Liver (tissue), 9 donors: ENCODE data around the gene ILK. TPM values are rescaled to one million over a fixed set of nuclear protein-coding genes. Genes with fewer than 3 reads are reported as not detected.

ENCODE experiments used
- DNase-seq: peaks from one replicate; pipeline ENCODE4 v3.0.0-alpha.2; 2017; ENCODE audit warnings: low spot score
- H3K27ac ChIP-seq, 2 donors: one replicate each; pipeline ENCODE4 v1.7.0; 2013; ENCODE audit warnings: inconsistent platforms in 2 of 2, low read length in 2 of 2, control low read depth in 1 of 2, low read depth in 1 of 2, mild to moderate bottlenecking in 1 of 2
- H3K27me3 ChIP-seq, 4 donors: one replicate each; pipeline versions ENCODE4 v1.6.1 to v1.7.0; 2013; ENCODE audit warnings: low read length in 3 of 4, inconsistent platforms in 1 of 4, mild to moderate bottlenecking in 1 of 4, moderate library complexity in 1 of 4; ENCODE audit not compliant: control insufficient read depth in 4 of 4, insufficient read depth in 4 of 4
- H3K36me3 ChIP-seq, 4 donors: one replicate each; pipeline versions ENCODE4 v1.6.1 to v1.7.0; 2013; ENCODE audit warnings: low read length in 3 of 4, mild to moderate bottlenecking in 3 of 4, low read depth in 1 of 4, moderate library complexity in 1 of 4; ENCODE audit not compliant: control insufficient read depth in 4 of 4, insufficient read depth in 3 of 4
- H3K4me1 ChIP-seq, 4 donors: one replicate each; pipeline versions ENCODE4 v1.6.1 to v1.7.0; 2013; ENCODE audit warnings: low read length in 3 of 4, mild to moderate bottlenecking in 3 of 4, moderate library complexity in 1 of 4; ENCODE audit not compliant: control insufficient read depth in 4 of 4, insufficient read depth in 4 of 4
- H3K4me3 ChIP-seq, 3 donors: one replicate each; pipeline versions ENCODE4 v1.6.1 to v1.7.0; 2013; ENCODE audit warnings: low read length in 3 of 3, control low read depth in 1 of 3, low read depth in 1 of 3, mild to moderate bottlenecking in 1 of 3
- H3K9ac ChIP-seq, 2 donors: one replicate each; pipeline ENCODE4 v1.7.0; 2013; ENCODE audit warnings: low read length in 2 of 2, mild to moderate bottlenecking in 2 of 2, moderate library complexity in 2 of 2, control low read depth in 1 of 2, low read depth in 1 of 2
- H3K9me3 ChIP-seq, 4 donors: one replicate each; pipeline versions ENCODE4 v1.6.1 to v1.7.0; 2013; ENCODE audit warnings: low read length in 3 of 4; ENCODE audit not compliant: control insufficient read depth in 4 of 4
- EGR1 ChIP-seq, 2 donors: IDR thresholded peaks; 2 replicates each; pipeline ENCODE4 v1.6.1; 2016 to 2018; ENCODE audit warnings: antibody characterized with exemption in 2 of 2, low read depth in 2 of 2
- FOXA1 ChIP-seq: IDR thresholded peaks from 2 replicates; pipeline ENCODE4 v1.6.1; 2016; ENCODE audit warnings: antibody characterized with exemption
- FOXA2 ChIP-seq: IDR thresholded peaks from 2 replicates; pipeline ENCODE4 v1.6.1; 2016; ENCODE audit warnings: antibody characterized with exemption
- HNF4A ChIP-seq, 2 donors: conservative IDR thresholded peaks; 2 replicates each; pipeline ENCODE4 v1.6.1; 2016; ENCODE audit warnings: antibody characterized with exemption in 2 of 2, mild to moderate bottlenecking in 2 of 2
- JUND ChIP-seq, 2 donors: IDR thresholded peaks; 2 replicates each; pipeline ENCODE4 v1.6.1; 2016; ENCODE audit warnings: antibody characterized with exemption in 2 of 2
- NR2F2 ChIP-seq: IDR thresholded peaks from 2 replicates; pipeline ENCODE4 v1.6.1; 2016; ENCODE audit warnings: antibody characterized with exemption
- RAD21 ChIP-seq, 2 donors: IDR thresholded peaks; 2 replicates each; pipeline ENCODE4 v1.6.1; 2016; ENCODE audit warnings: antibody characterized with exemption in 2 of 2, mild to moderate bottlenecking in 2 of 2
- RXRA ChIP-seq, 2 donors: IDR thresholded peaks; 2 replicates each; pipeline ENCODE4 v1.6.1; 2017 to 2018; ENCODE audit warnings: antibody characterized with exemption in 2 of 2, mild to moderate bottlenecking in 1 of 2
- TAF1 ChIP-seq: conservative IDR thresholded peaks from 2 replicates; pipeline ENCODE4 v1.6.1; 2016; ENCODE audit warnings: antibody characterized with exemption, mild to moderate bottlenecking
- YY1 ChIP-seq: IDR thresholded peaks from 2 replicates; pipeline ENCODE4 v1.6.1; 2016; ENCODE audit warnings: antibody characterized with exemption, mild to moderate bottlenecking
- WGBS: extraction: QIAGEN DNeasy Blood & Tissue Kit; methylation state at CpG from one replicate; pipeline ENCODE4 v1.1.7; 2013; 5-methylcytosine and 5-hydroxymethylcytosine counted together
- polyA plus RNA-seq, 2 donors: library from polyadenylated mRNA; stranded (reverse) in 1 of 2; unstranded in 1 of 2; fragments of 200-250 nt in 1 of 2; fragments of >200 nt in 1 of 2; fragmentation: Nextera tagmentation in 1 of 2; extraction: Ambion mirVana in 1 of 2; gene quantifications; one replicate each; pipeline versions ENCODE4 v1.2.1 to v1.2.3, GENCODE V29; 2013 to 2015
- total RNA-seq, 2 donors: library from RNA; depleted of rRNA; stranded (reverse); fragments of >200 nt; gene quantifications; one replicate each; pipeline ENCODE4 v1.2.3, GENCODE V29; 2014
- TF ChIP-seq, protein P1 (sequence below): IDR thresholded peaks from 2 replicates; pipeline ENCODE4 v1.6.1; 2016; ENCODE audit warnings: antibody characterized with exemption
- TF ChIP-seq, protein P2 (sequence below): IDR thresholded peaks from 2 replicates; pipeline ENCODE4 v1.6.1; 2016; ENCODE audit warnings: antibody characterized with exemption
- TF ChIP-seq, protein P3 (sequence below): IDR thresholded peaks from 2 replicates; pipeline ENCODE4 v1.6.1; 2016; ENCODE audit warnings: antibody characterized with exemption
- TF ChIP-seq, protein P4 (sequence below): IDR thresholded peaks from 2 replicates; pipeline ENCODE4 v1.6.1; 2016; ENCODE audit warnings: antibody characterized with exemption, mild to moderate bottlenecking
- donor health status: healthy.
- donor health status: healthy.
- donor health status: healthy.
- donor health status: healthy.
- donor health status: healthy.

The ILK gene
- total and polyA plus RNA-seq, 4 donors, result 29.6 to 69.1 (median 48.2) TPM

DNA sequence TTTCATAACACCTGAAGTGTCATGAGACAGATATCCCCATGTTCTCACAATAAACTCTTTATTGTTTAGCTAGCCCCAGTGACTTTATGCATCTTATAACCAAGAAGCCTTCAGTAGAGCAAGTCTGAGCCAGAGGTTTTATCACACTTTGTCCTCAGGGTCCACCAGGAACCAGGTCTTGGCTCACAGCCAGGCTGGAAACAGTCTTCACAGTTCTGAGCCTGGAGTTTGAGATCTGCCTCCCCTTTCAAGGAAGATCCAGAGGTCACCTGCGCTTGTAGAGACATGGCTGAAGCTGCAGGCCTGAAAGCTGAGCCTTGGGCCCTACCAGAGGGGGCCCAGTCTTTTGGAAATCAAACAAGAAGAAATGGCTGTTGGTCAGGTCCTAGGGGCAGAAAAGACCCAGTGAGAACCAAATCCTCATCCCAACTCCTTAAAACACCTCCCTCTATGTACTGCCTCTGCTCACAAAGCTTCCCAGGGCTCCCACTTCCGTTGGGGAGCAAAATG is 3.6 kb upstream of the ILK start (continued):
- TF ChIP-seq, protein P1, sequence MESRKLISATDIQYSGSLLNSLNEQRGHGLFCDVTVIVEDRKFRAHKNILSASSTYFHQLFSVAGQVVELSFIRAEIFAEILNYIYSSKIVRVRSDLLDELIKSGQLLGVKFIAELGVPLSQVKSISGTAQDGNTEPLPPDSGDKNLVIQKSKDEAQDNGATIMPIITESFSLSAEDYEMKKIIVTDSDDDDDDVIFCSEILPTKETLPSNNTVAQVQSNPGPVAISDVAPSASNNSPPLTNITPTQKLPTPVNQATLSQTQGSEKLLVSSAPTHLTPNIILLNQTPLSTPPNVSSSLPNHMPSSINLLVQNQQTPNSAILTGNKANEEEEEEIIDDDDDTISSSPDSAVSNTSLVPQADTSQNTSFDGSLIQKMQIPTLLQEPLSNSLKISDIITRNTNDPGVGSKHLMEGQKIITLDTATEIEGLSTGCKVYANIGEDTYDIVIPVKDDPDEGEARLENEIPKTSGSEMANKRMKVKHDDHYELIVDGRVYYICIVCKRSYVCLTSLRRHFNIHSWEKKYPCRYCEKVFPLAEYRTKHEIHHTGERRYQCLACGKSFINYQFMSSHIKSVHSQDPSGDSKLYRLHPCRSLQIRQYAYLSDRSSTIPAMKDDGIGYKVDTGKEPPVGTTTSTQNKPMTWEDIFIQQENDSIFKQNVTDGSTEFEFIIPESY, result no peak
- TF ChIP-seq, protein P2, sequence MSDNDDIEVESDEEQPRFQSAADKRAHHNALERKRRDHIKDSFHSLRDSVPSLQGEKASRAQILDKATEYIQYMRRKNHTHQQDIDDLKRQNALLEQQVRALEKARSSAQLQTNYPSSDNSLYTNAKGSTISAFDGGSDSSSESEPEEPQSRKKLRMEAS, result no peak
- TF ChIP-seq FOXA2, result no peak
- no peak for TF ChIP-seq FOXA1
- TF ChIP-seq RAD21 (IDR thresholded peaks at IDR 0.05), result no peak
- no peak for TF ChIP-seq HNF4A (conservative IDR thresholded peaks at IDR 0.05)
- no peak for TF ChIP-seq EGR1 (IDR thresholded peaks at IDR 0.05; ENCODE audit: low read depth in 2 of 2)
- no peak for TF ChIP-seq JUND (IDR thresholded peaks at IDR 0.05)
- TF ChIP-seq TAF1, result no peak

DNA sequence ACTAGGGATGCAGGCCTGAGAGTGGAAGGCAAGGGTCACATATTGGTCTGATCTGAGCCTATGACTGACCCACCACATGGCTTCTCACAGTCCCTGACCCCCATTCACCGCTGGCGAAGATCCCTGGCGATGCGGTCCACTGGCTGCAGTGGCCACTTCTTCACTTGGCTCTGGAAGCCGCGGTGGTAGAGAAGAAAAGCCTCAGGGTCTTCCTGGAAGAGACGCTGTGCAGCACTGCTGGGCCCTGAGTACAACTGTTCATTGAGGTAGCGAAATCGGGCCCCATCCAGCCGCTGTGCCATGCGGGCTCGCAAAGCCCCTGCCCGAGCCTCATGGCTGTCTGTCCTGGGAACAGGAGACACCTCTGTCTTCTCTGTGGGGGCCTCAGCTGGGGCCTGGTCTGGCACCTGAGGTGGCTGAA is 2.5 kb upstream of the ILK start:
- Histone ChIP-seq H3K9me3 (no peaks in the 10 kb centered on the region), H3K36me3 (peaks cover 3 to 38% (median 20%) of the 10 kb centered on the region in 4 donors), H3K27ac (no peak overlapping the region), H3K9ac (no peak overlapping the region), H3K4me3 (no peak overlapping the region), H3K4me1 (peaks cover 9 to 58% (median 43%) of the 10 kb centered on the region in 4 donors), H3K27me3 (no peaks in the 10 kb centered on the region)
- TF ChIP-seq FOXA1 (no peak), RXRA (IDR thresholded peaks at IDR 0.05) (no peak), NR2F2 (no peak), FOXA2 (no peak), HNF4A (conservative IDR thresholded peaks at IDR 0.05) (no peak), JUND (IDR thresholded peaks at IDR 0.05) (no peak)
- TF ChIP-seq, protein P3, sequence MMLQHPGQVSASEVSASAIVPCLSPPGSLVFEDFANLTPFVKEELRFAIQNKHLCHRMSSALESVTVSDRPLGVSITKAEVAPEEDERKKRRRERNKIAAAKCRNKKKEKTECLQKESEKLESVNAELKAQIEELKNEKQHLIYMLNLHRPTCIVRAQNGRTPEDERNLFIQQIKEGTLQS, result no peak
- 98% methylated on average over 13 of the region's 13 CpGs for WGBS
- peak; percentile 30 for DNase-seq

DNA sequence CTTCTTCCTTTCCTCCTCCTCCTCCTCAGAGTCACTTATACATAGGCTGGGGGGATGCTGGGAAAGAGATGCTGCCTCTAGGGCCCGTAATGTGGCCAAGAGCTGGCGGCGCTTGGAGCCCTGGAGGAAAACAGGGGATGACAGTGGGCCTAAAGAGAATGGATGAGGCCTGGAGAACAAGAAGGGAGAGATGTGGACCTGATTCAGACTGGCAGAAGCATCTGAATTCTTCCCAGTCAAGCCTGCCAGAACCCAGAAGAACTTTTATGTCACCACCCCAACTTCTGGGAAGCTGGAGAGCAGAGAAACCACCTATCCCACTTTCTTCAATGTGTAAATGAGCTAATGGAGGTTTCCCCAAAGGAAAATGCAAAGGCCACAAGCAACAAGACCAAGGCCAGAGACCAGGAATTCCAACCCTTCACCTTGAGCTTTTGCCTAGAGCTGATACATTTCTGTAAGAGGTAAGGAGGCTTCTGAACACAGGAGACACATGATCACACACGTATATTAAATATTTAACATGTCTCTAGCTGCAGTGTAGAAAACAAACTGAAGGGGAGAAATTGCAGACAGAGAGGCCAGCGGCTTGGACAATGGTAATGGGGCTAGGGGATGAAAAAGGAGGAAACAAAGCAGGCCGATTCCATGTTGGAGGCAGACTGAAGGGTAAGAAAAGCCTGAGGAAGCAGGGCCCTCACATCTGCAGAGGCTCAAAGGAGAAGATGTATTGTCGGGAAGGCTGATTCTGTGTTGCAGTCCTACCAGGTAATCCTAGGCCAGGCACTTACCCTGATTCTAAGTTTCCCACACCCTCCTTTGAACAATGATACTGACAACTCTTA is 1.3 kb upstream of the ILK start:
- WGBS, result 59% methylated on average over 7 of the region's 7 CpGs
- Histone ChIP-seq H3K4me1 (peaks cover 11 to 68% (median 52%) of the 10 kb centered on the region in 4 donors), H3K9ac (peak overlapping the region; percentile 97 to 98), H3K9me3 (no peaks in the 10 kb centered on the region), H3K4me3 (peak overlapping the region; percentile 59 to 98 (median 70)), H3K27me3 (no peaks in the 10 kb centered on the region), H3K27ac (peak overlapping the region in 1 of 2 donors; percentile 66), H3K36me3 (peaks cover 0 to 26% (median 16%) of the 10 kb centered on the region in 4 donors)
- no peak for TF ChIP-seq EGR1 (IDR thresholded peaks at IDR 0.05; ENCODE audit: low read depth in 2 of 2)
- no peak for TF ChIP-seq YY1
- TF ChIP-seq, protein P3, result no peak
- TF ChIP-seq, protein P4, sequence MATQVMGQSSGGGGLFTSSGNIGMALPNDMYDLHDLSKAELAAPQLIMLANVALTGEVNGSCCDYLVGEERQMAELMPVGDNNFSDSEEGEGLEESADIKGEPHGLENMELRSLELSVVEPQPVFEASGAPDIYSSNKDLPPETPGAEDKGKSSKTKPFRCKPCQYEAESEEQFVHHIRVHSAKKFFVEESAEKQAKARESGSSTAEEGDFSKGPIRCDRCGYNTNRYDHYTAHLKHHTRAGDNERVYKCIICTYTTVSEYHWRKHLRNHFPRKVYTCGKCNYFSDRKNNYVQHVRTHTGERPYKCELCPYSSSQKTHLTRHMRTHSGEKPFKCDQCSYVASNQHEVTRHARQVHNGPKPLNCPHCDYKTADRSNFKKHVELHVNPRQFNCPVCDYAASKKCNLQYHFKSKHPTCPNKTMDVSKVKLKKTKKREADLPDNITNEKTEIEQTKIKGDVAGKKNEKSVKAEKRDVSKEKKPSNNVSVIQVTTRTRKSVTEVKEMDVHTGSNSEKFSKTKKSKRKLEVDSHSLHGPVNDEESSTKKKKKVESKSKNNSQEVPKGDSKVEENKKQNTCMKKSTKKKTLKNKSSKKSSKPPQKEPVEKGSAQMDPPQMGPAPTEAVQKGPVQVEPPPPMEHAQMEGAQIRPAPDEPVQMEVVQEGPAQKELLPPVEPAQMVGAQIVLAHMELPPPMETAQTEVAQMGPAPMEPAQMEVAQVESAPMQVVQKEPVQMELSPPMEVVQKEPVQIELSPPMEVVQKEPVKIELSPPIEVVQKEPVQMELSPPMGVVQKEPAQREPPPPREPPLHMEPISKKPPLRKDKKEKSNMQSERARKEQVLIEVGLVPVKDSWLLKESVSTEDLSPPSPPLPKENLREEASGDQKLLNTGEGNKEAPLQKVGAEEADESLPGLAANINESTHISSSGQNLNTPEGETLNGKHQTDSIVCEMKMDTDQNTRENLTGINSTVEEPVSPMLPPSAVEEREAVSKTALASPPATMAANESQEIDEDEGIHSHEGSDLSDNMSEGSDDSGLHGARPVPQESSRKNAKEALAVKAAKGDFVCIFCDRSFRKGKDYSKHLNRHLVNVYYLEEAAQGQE, result no peak
- TF ChIP-seq RAD21 (IDR thresholded peaks at IDR 0.05), result no peak
- DNase-seq, result peak; percentile 32
